Vagina (tissue), 2 donors: ENCODE data around the gene PHF3. TPM values are rescaled to one million over a fixed set of nuclear protein-coding genes. Genes with fewer than 3 reads are reported as not detected.

Source experiments
- DNase-seq, 2 donors: peaks; one replicate each; pipeline ENCODE4 v3.0.0-alpha.2; 2017; ENCODE audit errors: extremely low spot score in 2 of 2
- H3K27ac ChIP-seq: fragments of 200-600 bp; sonication (generic); one replicate; pipeline ENCODE4 v1.5.1; 2019
- H3K27me3 ChIP-seq: fragments of 200-600 bp; sonication (generic); one replicate; pipeline ENCODE4 v1.5.1; 2019
- H3K36me3 ChIP-seq, 2 donors: fragments of 200-600 bp; sonication (generic); one replicate each; pipeline ENCODE4 v1.5.1; 2017 to 2019
- H3K4me1 ChIP-seq: fragments of 200-600 bp; sonication (generic); one replicate; pipeline ENCODE4 v1.5.1; 2019
- H3K4me3 ChIP-seq, 2 donors: fragments of 200-600 bp; sonication (generic); 1 replicate in 1 of 2; 2 replicates in 1 of 2; pipeline ENCODE4 v1.5.1; 2016 to 2019
- H3K9me3 ChIP-seq: fragments of 200-600 bp; sonication (generic); one replicate; pipeline ENCODE4 v1.5.1; 2019
- CTCF ChIP-seq, 3 experiments: fragments of 450-650 bp in 2 of 3; fragments of 200-600 bp in 1 of 3; sonication (generic) in 1 of 3; IDR thresholded peaks; one replicate each; pipeline ENCODE4 v1.5.1; 2017 to 2019; ENCODE audit warnings: antibody characterized with exemption in 3 of 3, mild to moderate bottlenecking in 2 of 3, moderate library complexity in 2 of 3
- POLR2A ChIP-seq, 2 donors: fragments of 450-650 bp; IDR thresholded peaks; one replicate each; pipeline ENCODE4 v1.6.1; 2017; ENCODE audit warnings: antibody characterized with exemption in 2 of 2, mild to moderate bottlenecking in 2 of 2, moderate library complexity in 2 of 2
- POLR2AphosphoS5 ChIP-seq, 2 donors: sonication (generic); formaldehyde crosslinking; IDR thresholded peaks; one replicate each; pipeline ENCODE4 v1.9.0; 2017; ENCODE audit warnings: antibody characterized with exemption in 2 of 2, mild to moderate bottlenecking in 2 of 2, low read depth in 1 of 2; ENCODE audit not compliant: insufficient read depth in 1 of 2
- intact Hi-C: fragments of 100-400 bp; cut with DNase I; formaldehyde crosslinking; loops from one replicate; pipeline ENCODE4 v1.15.1; 2023
- total RNA-seq: library from RNA; depleted of rRNA; stranded (reverse); fragments of >200 nt; gene quantifications from one replicate; pipeline ENCODE4 v1.2.3, GENCODE V29; 2016

PHF3 gene
- total RNA-seq, 1 donor from 2014 or later, result 58.7 TPM

GRCh38 chr6:63640062-63640461 is 4.5 kb downstream of the PHF3 start:
- no peaks in the 10 kb centered on the region for H3K27me3 ChIP-seq
- TF ChIP-seq POLR2A (IDR thresholded peaks at IDR 0.05) (no peak), CTCF (IDR thresholded peaks at IDR 0.05) (no peak)
- no peak overlapping the region for H3K27ac ChIP-seq
- no peak overlapping the region for H3K4me3 ChIP-seq
- DNase-seq, result no peak
- H3K4me1 ChIP-seq, result peaks cover 72% of the 10 kb centered on the region
- intact Hi-C loops, result no loop called here
- no peaks in the 10 kb centered on the region for H3K9me3 ChIP-seq
- no peaks in the 10 kb centered on the region for H3K36me3 ChIP-seq

DNA sequence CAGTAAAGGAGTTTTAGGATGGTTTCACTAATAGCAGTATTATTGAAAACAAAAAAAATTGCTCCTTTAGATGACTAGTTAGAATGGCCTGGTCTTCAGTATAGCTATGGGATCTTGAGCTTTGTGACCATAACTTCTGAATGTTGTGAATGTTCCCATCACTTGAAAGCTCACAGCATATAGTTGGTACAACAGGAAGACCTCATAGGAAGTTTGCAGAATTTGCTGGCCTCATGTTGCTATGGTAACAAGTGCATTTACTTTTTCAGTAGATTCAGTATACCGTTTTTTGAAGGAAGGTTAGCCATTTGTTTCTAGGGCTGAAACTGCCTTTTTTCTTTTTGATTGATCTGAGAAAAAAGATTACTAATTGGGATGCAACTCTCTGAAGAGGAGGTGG is 8.3 kb downstream of the PHF3 start:
- Histone ChIP-seq H3K9me3 (no peaks in the 10 kb centered on the region), H3K27ac (no peak overlapping the region), H3K27me3 (no peaks in the 10 kb centered on the region), H3K4me3 (no peak overlapping the region), H3K4me1 (peaks cover 78% of the 10 kb centered on the region), H3K36me3 (no peaks in the 10 kb centered on the region)
- TF ChIP-seq CTCF (IDR thresholded peaks at IDR 0.05) (no peak), POLR2A (IDR thresholded peaks at IDR 0.05) (no peak), POLR2AphosphoS5 (IDR thresholded peaks at IDR 0.05; ENCODE audit: insufficient read depth in 1 of 2, low read depth in 1 of 2) (no peak)
- intact Hi-C loops, result no loop called here
- DNase-seq, result no peak

DNA sequence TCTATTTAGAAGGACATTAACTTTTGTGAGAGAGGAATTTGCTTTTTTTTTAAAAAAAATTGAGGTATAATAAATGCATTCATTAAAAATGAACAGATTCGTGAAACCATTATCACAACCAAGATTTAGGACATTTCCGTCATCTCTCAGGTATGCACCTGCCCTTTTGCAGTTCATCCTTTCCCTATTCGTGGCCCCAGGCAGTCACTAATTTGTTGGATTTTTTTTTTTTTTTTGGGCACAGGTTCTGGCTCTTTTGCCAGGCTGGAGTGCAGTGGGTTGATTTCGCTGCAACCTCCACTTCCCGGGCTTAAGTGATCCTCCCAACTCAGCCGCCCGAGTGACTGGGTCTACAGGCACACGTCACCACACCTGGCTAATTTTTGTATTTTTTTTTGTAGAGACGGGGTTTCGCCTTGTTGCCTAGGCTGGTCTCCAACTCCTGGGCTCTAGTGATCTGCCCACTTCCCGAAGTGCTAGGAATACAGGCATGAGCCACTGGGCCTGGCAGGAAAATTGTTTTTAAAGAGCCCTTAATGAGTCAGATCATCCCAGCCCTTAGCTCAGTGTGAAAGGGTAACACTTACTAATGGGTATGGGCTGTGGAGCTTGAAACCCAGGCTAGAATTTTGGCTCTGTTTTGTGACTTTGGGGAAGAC is 9.2 kb downstream of the PHF3 start:
- TF ChIP-seq POLR2AphosphoS5 (IDR thresholded peaks at IDR 0.05; ENCODE audit: insufficient read depth in 1 of 2, low read depth in 1 of 2) (no peak), POLR2A (IDR thresholded peaks at IDR 0.05) (no peak), CTCF (IDR thresholded peaks at IDR 0.05) (no peak)
- no peaks in the 10 kb centered on the region for H3K36me3 ChIP-seq
- H3K4me3 ChIP-seq, result no peak overlapping the region
- H3K9me3 ChIP-seq, result no peaks in the 10 kb centered on the region
- H3K27me3 ChIP-seq, result no peaks in the 10 kb centered on the region
- no peak overlapping the region for H3K27ac ChIP-seq
- intact Hi-C loops, result no loop called here
- H3K4me1 ChIP-seq, result peaks cover 78% of the 10 kb centered on the region
- DNase-seq, result no peak

- TF ChIP-seq POLR2A (IDR thresholded peaks at IDR 0.05) (no peak), POLR2AphosphoS5 (IDR thresholded peaks at IDR 0.05; ENCODE audit: insufficient read depth in 1 of 2, low read depth in 1 of 2) (no peak), CTCF (IDR thresholded peaks at IDR 0.05) (no peak)
Observed at GRCh38 chr6:63649269-63649668, 13.7 kb downstream of the PHF3 start.

DNA sequence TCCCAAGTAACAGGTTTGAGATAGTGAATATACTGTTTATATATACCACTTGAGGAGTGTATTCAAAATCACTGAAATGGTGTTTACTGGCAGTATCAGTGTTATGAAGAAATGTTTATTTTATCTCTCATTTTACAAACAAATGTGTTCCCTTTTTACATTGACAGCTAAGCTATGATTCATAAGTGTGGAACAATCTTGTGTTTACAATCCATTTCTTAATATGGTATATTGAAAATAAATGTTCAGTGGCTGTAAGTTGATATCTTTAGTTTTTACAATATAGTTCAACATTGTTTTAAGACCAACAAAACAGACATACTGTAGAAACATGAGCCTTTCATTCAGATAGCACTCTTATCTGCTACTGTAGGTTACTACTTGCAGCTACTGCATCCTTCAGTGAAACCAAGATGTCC is 14.3 kb downstream of the PHF3 start:
- no peaks in the 10 kb centered on the region for H3K36me3 ChIP-seq
- peaks cover 47% of the 10 kb centered on the region for H3K4me1 ChIP-seq
- H3K27ac ChIP-seq, result no peak overlapping the region
- intact Hi-C loops, result no loop called here
- no peak for TF ChIP-seq POLR2A (IDR thresholded peaks at IDR 0.05)
- no peak for TF ChIP-seq CTCF (IDR thresholded peaks at IDR 0.05)
- no peak for TF ChIP-seq POLR2AphosphoS5 (IDR thresholded peaks at IDR 0.05; ENCODE audit: insufficient read depth in 1 of 2, low read depth in 1 of 2)
- no peaks in the 10 kb centered on the region for H3K9me3 ChIP-seq
- H3K4me3 ChIP-seq, result no peak overlapping the region
- H3K27me3 ChIP-seq, result no peaks in the 10 kb centered on the region
- no peak for DNase-seq

More at GRCh38 chr6:63649269-63649668, 13.7 kb downstream of the PHF3 start:
- no peaks in the 10 kb centered on the region for H3K9me3 ChIP-seq
- no peaks in the 10 kb centered on the region for H3K36me3 ChIP-seq
- no peak overlapping the region for H3K4me3 ChIP-seq
- DNase-seq, result no peak
- no peaks in the 10 kb centered on the region for H3K27me3 ChIP-seq
- H3K27ac ChIP-seq, result no peak overlapping the region
- intact Hi-C loops, result no loop called here
- H3K4me1 ChIP-seq, result peaks cover 47% of the 10 kb centered on the region
